T-helper 17 cell (primary cell): ENCODE data around the gene DHRS11. TPM values are rescaled to one million over a fixed set of nuclear protein-coding genes. Genes with fewer than 3 reads are reported as not detected.
"Not testable (repeated sequence)": the region's sequence is repeated elsewhere in the genome, so short reads cannot be mapped to it uniquely, and the experiment has no call there.

ENCODE experiments used
- ATAC-seq: fragments of 150-1000 bp; cut with Tn5 transposase; 2 replicates; pipeline ENCODE4 v1.10.0; 2021; ENCODE audit warnings: mild to moderate bottlenecking, moderate library complexity
- DNase-seq, 3 donors: peaks; one replicate each; pipeline versions ENCODE4 v3.0.0 to v3.0.0-alpha.2; 2020 to 2021
- H3K9me3 ChIP-seq: one replicate; pipeline ENCODE4 v1.7.0; 2013; ENCODE audit warnings: low read length, mild to moderate bottlenecking; ENCODE audit not compliant: control insufficient read depth, poor library complexity, severe bottlenecking
- H3K27ac Mint-ChIP-seq: one replicate; pipeline ENCODE4 v1.8.0; 2022; ENCODE audit warnings: mild to moderate bottlenecking, moderate library complexity, mixed read lengths
- H3K27me3 Mint-ChIP-seq: one replicate; pipeline ENCODE4 v1.8.0; 2022; ENCODE audit warnings: mixed read lengths
- H3K36me3 Mint-ChIP-seq: one replicate; pipeline ENCODE4 v1.8.0; 2022; ENCODE audit warnings: low read depth, mixed read lengths
- H3K4me1 Mint-ChIP-seq: one replicate; pipeline ENCODE4 v1.8.0; 2022; ENCODE audit warnings: mild to moderate bottlenecking, mixed read lengths
- H3K4me3 Mint-ChIP-seq: one replicate; pipeline ENCODE4 v1.8.0; 2022; ENCODE audit warnings: mild to moderate bottlenecking, moderate library complexity, mixed read lengths
- total RNA-seq, 4 donors: library from RNA in 2 of 4; stranded (reverse) in 2 of 4; gene quantifications; one replicate each; pipeline ENCODE4 v1.2.3 and lab custom pipeline; 2022 to 2026

The DHRS11 gene
- total RNA-seq, 2 donors from 2014 or later: 2.7 to 3.8 TPM

- H3K27ac Mint-ChIP-seq: peak overlapping the region; percentile 96
- H3K9me3 ChIP-seq: no peaks in the 10 kb centered on the region
- H3K27me3 Mint-ChIP-seq: no peaks in the 10 kb centered on the region
- peaks cover 29% of the 10 kb centered on the region for H3K4me1 Mint-ChIP-seq
- DNase-seq (no peak), ATAC-seq (no peak)
- H3K36me3 Mint-ChIP-seq: peaks cover 2% of the 10 kb centered on the region
- H3K4me3 Mint-ChIP-seq: no peak overlapping the region
Observed at GRCh38 chr17:36599546-36600250, 8.0 kb downstream of the DHRS11 start.

GRCh38 chr17:36600465-36600864 lies 8.8 kb downstream of the DHRS11 start:
- Mint-ChIP-seq H3K4me1 (peaks cover 31% of the 10 kb centered on the region), H3K27me3 (no peaks in the 10 kb centered on the region), H3K27ac (peak overlapping the region; percentile 96), H3K4me3 (peak overlapping the region; percentile 96), H3K36me3 (peaks cover 2% of the 10 kb centered on the region)
- no peaks in the 10 kb centered on the region for H3K9me3 ChIP-seq
- DNase-seq: no peak
- no peak for ATAC-seq

- Mint-ChIP-seq H3K4me3 (peak overlapping the region; percentile 96), H3K27me3 (no peaks in the 10 kb centered on the region), H3K27ac (peak overlapping the region; percentile 96), H3K4me1 (peaks cover 35% of the 10 kb centered on the region), H3K36me3 (peaks cover 5% of the 10 kb centered on the region)
- peak; percentile 13 for ATAC-seq
- DNase-seq: peak in 1 of 3 donors; percentile 15
- no peaks in the 10 kb centered on the region for H3K9me3 ChIP-seq
Observed at GRCh38 chr17:36600936-36601302, 9.2 kb downstream of the DHRS11 start.

GRCh38 chr17:36601303-36602029 lies 9.8 kb downstream of the DHRS11 start, which contains the start of gene MRM1:
Gene MRM1 (plus strand): TSS chr17:36601583. CDS start chr17:36601811, 228 bp downstream.
- Mint-ChIP-seq H3K27me3 (no peaks in the 10 kb centered on the region), H3K36me3 (peaks cover 6% of the 10 kb centered on the region), H3K27ac (peak within 1 kb of the TSS; percentile 96), H3K4me3 (peak within 1 kb of the TSS; percentile 96), H3K4me1 (peaks cover 38% of the 10 kb centered on the region)
- ATAC-seq (peak; percentile 87), DNase-seq (peak; percentile 74 to 86 (median 85))
- no peaks in the 10 kb centered on the region for H3K9me3 ChIP-seq

- DNase-seq (no peak), ATAC-seq (peak; percentile 6)
- H3K27ac Mint-ChIP-seq: peak overlapping the region; percentile 96
- no peaks in the 10 kb centered on the region for H3K9me3 ChIP-seq
- no peaks in the 10 kb centered on the region for H3K27me3 Mint-ChIP-seq
- H3K4me3 Mint-ChIP-seq: peak overlapping the region; percentile 96
- peaks cover 38% of the 10 kb centered on the region for H3K4me1 Mint-ChIP-seq
- peaks cover 6% of the 10 kb centered on the region for H3K36me3 Mint-ChIP-seq
Observed at GRCh38 chr17:36602030-36602748, 10.5 kb downstream of the DHRS11 start.

- Mint-ChIP-seq H3K27ac (no peak overlapping the region), H3K4me3 (peak overlapping the region; percentile 96), H3K36me3 (peaks cover 6% of the 10 kb centered on the region), H3K27me3 (no peaks in the 10 kb centered on the region), H3K4me1 (peaks cover 40% of the 10 kb centered on the region)
- peak; percentile 62 for ATAC-seq
- no peaks in the 10 kb centered on the region for H3K9me3 ChIP-seq
- peak; percentile 40 to 52 (median 50) for DNase-seq
Observed at GRCh38 chr17:36602924-36603384, 11.3 kb downstream of the DHRS11 start.

GRCh38 chr17:36605028-36605427 lies 13.3 kb downstream of the DHRS11 start:
- not testable (repeated sequence) for DNase-seq, H3K27ac Mint-ChIP-seq, H3K4me3 Mint-ChIP-seq, H3K36me3 Mint-ChIP-seq, ATAC-seq, H3K27me3 Mint-ChIP-seq, H3K9me3 ChIP-seq
- H3K4me1 Mint-ChIP-seq: peaks cover 48% of the 10 kb centered on the region

- no peak overlapping the region for H3K4me3 Mint-ChIP-seq
- DNase-seq (no peak), ATAC-seq (no peak)
- no peaks in the 10 kb centered on the region for H3K27me3 Mint-ChIP-seq
- no peak overlapping the region for H3K27ac Mint-ChIP-seq
- H3K9me3 ChIP-seq: no peaks in the 10 kb centered on the region
- H3K4me1 Mint-ChIP-seq: peaks cover 29% of the 10 kb centered on the region
- H3K36me3 Mint-ChIP-seq: peaks cover 6% of the 10 kb centered on the region
Observed at GRCh38 chr17:36608280-36608679, 16.6 kb downstream of the DHRS11 start.

GRCh38 chr17:36608794-36609497 lies 17.3 kb downstream of the DHRS11 start:
- Mint-ChIP-seq H3K27me3 (no peaks in the 10 kb centered on the region), H3K36me3 (peaks cover 6% of the 10 kb centered on the region), H3K4me1 (peaks cover 26% of the 10 kb centered on the region), H3K27ac (no peak overlapping the region), H3K4me3 (peak overlapping the region; percentile 59)
- ATAC-seq (peak; percentile 71), DNase-seq (no peak)
- H3K9me3 ChIP-seq: no peaks in the 10 kb centered on the region

- Mint-ChIP-seq H3K4me3 (no peak overlapping the region), H3K27me3 (no peaks in the 10 kb centered on the region), H3K4me1 (peaks cover 21% of the 10 kb centered on the region), H3K27ac (no peak overlapping the region), H3K36me3 (peaks cover 4% of the 10 kb centered on the region)
- DNase-seq (no peak), ATAC-seq (no peak)
- no peaks in the 10 kb centered on the region for H3K9me3 ChIP-seq
Observed at GRCh38 chr17:36609498-36609862, 17.8 kb downstream of the DHRS11 start.

GRCh38 chr17:36610474-36610873 lies 18.8 kb downstream of the DHRS11 start:
- H3K27me3 Mint-ChIP-seq: no peaks in the 10 kb centered on the region
- no peak for DNase-seq
- peaks cover 4% of the 10 kb centered on the region for H3K36me3 Mint-ChIP-seq
- no peaks in the 10 kb centered on the region for H3K9me3 ChIP-seq
- H3K27ac Mint-ChIP-seq: no peak overlapping the region
- peaks cover 17% of the 10 kb centered on the region for H3K4me1 Mint-ChIP-seq
- no peak overlapping the region for H3K4me3 Mint-ChIP-seq
- ATAC-seq: no peak

GRCh38 chr17:36611345-36612072 lies 19.8 kb downstream of the DHRS11 start:
- Mint-ChIP-seq H3K27ac (no peak overlapping the region), H3K27me3 (no peaks in the 10 kb centered on the region), H3K4me1 (peaks cover 10% of the 10 kb centered on the region), H3K4me3 (no peak overlapping the region), H3K36me3 (no peaks in the 10 kb centered on the region)
- DNase-seq: no peak
- H3K9me3 ChIP-seq: no peaks in the 10 kb centered on the region
- no peak for ATAC-seq
